Measurements from ENCODE around the gene DSTN. TPM values are rescaled to one million over a fixed set of nuclear protein-coding genes. Genes with fewer than 3 reads are reported as not detected.
A peak's percentile ranks its signal among the peaks of the same experiment; 100 is the strongest.

Gene DSTN
- total RNA-seq, 2 donors from 2014 or later: 266 to 374 TPM

- peak; percentile 60 to 77 for DNase-seq
- peak; percentile 53 for ATAC-seq
- intact Hi-C loops (cut with DNase I, micrococcal nuclease): no loop called here
Observed at GRCh38 chr20:17570347-17571152, 675 bp downstream of the DSTN start.

GRCh38 chr20:17571153-17571527, 1.3 kb downstream of the DSTN start:
- intact Hi-C loops (cut with DNase I, micrococcal nuclease): no loop called here
- ATAC-seq (no peak), DNase-seq (no peak)

- intact Hi-C loops (cut with DNase I, micrococcal nuclease): no loop called here
- DNase-seq (no peak), ATAC-seq (no peak)
Observed at GRCh38 chr20:17572034-17572638, 2.3 kb downstream of the DSTN start.

- ATAC-seq (no peak), DNase-seq (no peak)
- intact Hi-C loops (cut with DNase I, micrococcal nuclease): no loop called here
Observed at GRCh38 chr20:17573463-17573862, 3.6 kb downstream of the DSTN start.

- intact Hi-C loops (cut with DNase I, micrococcal nuclease): no loop called here
- ATAC-seq (no peak), DNase-seq (no peak)
Observed at GRCh38 chr20:17576215-17576614, 6.3 kb downstream of the DSTN start.

- DNase-seq (no peak), ATAC-seq (no peak)
- intact Hi-C loops (cut with DNase I, micrococcal nuclease): no loop called here
Observed at GRCh38 chr20:17579369-17580039, 9.6 kb downstream of the DSTN start.

GRCh38 chr20:17580895-17581294, 11.0 kb downstream of the DSTN start:
- intact Hi-C loops (cut with DNase I, micrococcal nuclease): no loop called here
- ATAC-seq (no peak), DNase-seq (no peak)

GRCh38 chr20:17583126-17583525, 13.3 kb downstream of the DSTN start:
- no peak for DNase-seq
- intact Hi-C loops (cut with DNase I, micrococcal nuclease): no loop called here
- no peak for ATAC-seq

GRCh38 chr20:17584689-17585088, 14.8 kb downstream of the DSTN start:
- ATAC-seq (no peak), DNase-seq (no peak)
- intact Hi-C loops (cut with DNase I, micrococcal nuclease): no loop called here

- intact Hi-C loops (cut with DNase I, micrococcal nuclease): no loop called here
- no peak for DNase-seq
- ATAC-seq: no peak
Observed at GRCh38 chr20:17586250-17586649, 16.4 kb downstream of the DSTN start.

- intact Hi-C loops (cut with DNase I, micrococcal nuclease): no loop called here
Observed at GRCh38 chr20:17587148-17587547, 17.3 kb downstream of the DSTN start.

GRCh38 chr20:17587824-17588223, 17.9 kb downstream of the DSTN start:
- no peak for ATAC-seq
- intact Hi-C loops (cut with DNase I, micrococcal nuclease): no loop called here
- DNase-seq: no peak

More at GRCh38 chr20:17587148-17587547, 17.3 kb downstream of the DSTN start:
- DNase-seq (no peak), ATAC-seq (no peak)

GRCh38 chr20:17589161-17589834, 19.4 kb downstream of the DSTN start:
- intact Hi-C loops (cut with DNase I, micrococcal nuclease): no loop called here
- DNase-seq: no peak
- no peak for ATAC-seq

GRCh38 chr20:17590245-17590644, 20.4 kb downstream of the DSTN start:
- ATAC-seq: no peak
- intact Hi-C loops (cut with DNase I, micrococcal nuclease): no loop called here
- DNase-seq: no peak

- DNase-seq (no peak), ATAC-seq (no peak)
- intact Hi-C loops (cut with DNase I, micrococcal nuclease): no loop called here
Observed at GRCh38 chr20:17593902-17594301, 24.0 kb downstream of the DSTN start.

GRCh38 chr20:17594443-17594842, 24.6 kb downstream of the DSTN start:
- intact Hi-C loops (cut with DNase I, micrococcal nuclease): no loop called here
- DNase-seq: peak in 1 of 2 donors; percentile 54
- peak; percentile 55 for ATAC-seq

- ATAC-seq: no peak
- intact Hi-C loops (cut with DNase I, micrococcal nuclease): no loop called here
- DNase-seq: no peak
Observed at GRCh38 chr20:17595856-17596255, 26.0 kb downstream of the DSTN start.

- ATAC-seq: peak; percentile 6
- intact Hi-C loops (cut with DNase I, micrococcal nuclease): no loop called here
- DNase-seq: no peak
Observed at GRCh38 chr20:17598013-17598550, 28.2 kb downstream of the DSTN start.

- ATAC-seq (peak; percentile 63), DNase-seq (no peak)
- intact Hi-C loops (cut with DNase I, micrococcal nuclease): loop anchor here in 1 of 2 donors (5.0 kb wide), 1 partner anchor 65 kb away; no protein-coding TSS in a partner anchor
Observed at GRCh38 chr20:17601957-17602356, 32.1 kb downstream of the DSTN start.
